NCI-H446 (cell line): ENCODE results near the gene SYT6.

ENCODE experiments used
- DNase-seq, 2 experiments: peaks; one replicate each; lab custom pipeline; 2025; lab: John Stamatoyannopoulos, UW

Gene SYT6, protein sequence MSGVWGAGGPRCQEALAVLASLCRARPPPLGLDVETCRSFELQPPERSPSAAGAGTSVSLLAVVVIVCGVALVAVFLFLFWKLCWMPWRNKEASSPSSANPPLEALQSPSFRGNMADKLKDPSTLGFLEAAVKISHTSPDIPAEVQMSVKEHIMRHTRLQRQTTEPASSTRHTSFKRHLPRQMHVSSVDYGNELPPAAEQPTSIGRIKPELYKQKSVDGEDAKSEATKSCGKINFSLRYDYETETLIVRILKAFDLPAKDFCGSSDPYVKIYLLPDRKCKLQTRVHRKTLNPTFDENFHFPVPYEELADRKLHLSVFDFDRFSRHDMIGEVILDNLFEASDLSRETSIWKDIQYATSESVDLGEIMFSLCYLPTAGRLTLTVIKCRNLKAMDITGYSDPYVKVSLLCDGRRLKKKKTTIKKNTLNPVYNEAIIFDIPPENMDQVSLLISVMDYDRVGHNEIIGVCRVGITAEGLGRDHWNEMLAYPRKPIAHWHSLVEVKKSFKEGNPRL

DNA sequence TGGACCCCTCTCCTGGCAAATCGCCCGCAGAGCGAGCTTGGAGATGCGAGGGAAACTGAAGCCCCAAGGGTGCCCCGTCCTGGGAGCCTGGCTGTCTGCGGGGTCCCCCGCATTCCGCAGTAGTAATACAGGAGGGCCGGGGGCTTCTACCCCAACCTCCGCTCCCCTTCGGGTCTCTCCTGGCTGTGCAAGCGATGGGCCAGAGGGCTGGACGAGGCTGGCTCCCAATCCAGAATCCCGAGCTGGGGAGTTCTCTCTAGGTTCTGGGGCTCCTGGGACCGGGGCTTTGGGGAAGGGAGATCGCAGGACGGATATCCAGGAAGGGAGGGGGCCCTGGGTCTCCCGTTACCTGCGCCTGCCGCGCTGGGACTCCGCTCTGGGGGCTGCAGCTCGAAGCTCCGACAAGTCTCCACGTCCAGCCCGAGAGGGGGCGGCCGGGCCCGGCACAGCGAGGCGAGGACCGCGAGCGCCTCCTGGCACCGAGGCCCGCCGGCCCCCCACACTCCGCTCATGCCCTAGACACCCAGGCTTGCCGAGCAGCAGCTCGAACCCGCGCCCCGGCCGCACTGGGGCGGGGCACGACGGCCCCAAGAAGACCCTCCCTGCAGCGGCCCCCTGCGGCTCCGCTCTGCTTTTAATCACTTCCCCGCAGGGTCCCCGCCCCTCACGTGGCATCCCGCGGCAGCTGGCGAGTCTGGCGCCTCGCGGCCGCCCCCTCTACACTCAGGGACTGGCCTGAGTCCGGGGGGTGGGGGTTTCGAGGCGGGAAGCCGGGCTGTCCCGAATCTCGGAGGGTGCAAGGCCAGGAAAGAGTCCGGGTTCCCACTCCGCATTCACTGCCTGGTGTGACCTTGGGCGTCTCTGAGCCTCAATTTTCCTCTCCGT lies at the start of gene SYT6:
Gene SYT6, minus strand, starts transcription at position 609 of the 885 bp plus-strand sequence. Its CDS starts 97 bp downstream, at position 512.
- no peak for DNase-seq

- DNase-seq: no peak
Measured at GRCh38 chr1:114201486-114201885, 47.8 kb upstream of the SYT6 start.

GRCh38 chr1:114199017-114199594 lies 45.4 kb upstream of the SYT6 start:
- DNase-seq: no peak

DNA sequence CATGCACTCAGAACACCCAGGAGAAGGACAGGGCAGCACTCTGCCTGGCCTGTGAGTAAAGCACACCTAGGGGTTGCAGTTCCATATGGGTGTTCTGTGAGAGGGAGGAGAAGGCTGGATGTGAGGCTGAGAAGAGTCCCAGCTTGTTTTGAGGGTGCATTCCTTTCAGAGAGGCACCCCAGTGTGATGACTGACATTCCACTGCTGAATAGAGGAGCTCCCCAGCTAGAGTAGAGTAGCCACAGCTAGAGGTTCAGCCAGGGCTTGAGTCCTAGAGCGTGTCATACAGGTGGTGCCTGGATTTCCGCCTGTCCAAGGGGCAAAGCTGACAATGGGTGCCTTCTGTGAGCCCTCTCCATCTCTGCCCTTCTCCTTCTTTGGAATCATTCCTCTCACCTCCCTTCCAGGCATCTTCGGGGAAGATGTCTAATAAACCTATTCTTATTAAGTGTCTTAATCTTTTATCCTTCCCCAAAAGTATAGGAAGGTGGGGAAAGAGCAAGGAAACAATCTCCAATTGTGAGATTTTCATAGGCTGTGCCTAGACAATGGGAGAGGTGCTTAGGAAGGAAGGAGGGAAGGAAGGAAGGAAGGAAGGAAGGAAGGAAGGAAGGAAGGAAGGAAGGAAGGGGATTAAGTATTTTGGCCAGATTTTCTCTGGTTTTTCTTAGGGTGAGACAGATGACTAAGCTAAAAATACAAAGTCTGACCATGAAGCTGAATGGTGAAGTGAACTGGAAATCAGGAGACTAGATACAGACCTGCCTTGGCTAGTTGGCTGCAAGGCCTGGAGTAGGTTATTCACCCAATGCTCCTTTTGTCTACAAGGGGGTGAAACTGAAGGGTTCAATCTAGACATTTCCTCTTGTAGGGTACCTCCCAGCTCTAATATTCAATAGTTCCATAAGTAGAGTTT lies 43.6 kb upstream of the SYT6 start:
- no peak for DNase-seq

GRCh38 chr1:114195819-114196218 lies 42.1 kb upstream of the SYT6 start:
- DNase-seq: no peak

DNA sequence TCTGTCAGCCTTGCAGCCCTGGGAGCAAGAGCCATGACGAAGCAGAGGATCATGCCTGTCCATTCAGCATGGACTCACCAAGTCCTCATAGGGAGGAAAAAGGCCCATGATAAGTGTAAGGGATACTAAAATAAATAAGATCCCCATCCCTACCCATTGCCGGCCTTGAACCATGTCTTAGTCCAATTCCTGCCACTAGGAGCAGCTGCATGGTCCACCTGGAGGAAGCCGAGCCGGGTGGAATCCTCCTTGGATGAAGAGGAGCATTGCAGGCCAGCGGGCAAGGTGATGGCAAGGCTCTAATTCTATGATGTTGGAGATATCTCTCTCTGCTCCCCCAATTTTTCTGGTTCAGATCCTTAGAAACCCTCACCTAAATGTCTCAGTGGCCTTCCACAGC lies 38.7 kb upstream of the SYT6 start:
- DNase-seq: no peak

DNA sequence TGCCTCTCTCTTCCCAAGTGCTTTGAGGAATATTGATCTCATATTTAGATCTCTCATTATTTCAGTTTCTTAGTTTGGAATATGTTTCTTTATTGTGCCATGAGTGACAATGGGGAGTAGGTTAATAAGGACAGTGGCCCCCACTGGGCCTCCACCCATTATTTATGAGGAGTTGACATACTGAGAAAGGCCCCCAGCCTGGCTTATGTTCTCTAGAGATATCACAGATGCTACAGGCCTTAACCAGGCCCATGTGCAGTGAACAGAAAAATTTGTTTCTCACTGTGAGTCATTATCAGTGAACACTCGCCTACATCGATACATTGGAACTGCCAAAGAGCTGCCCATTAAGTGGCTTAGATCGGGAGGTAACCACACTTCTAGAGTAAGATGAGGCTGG lies 35.7 kb upstream of the SYT6 start:
- no peak for DNase-seq

DNA sequence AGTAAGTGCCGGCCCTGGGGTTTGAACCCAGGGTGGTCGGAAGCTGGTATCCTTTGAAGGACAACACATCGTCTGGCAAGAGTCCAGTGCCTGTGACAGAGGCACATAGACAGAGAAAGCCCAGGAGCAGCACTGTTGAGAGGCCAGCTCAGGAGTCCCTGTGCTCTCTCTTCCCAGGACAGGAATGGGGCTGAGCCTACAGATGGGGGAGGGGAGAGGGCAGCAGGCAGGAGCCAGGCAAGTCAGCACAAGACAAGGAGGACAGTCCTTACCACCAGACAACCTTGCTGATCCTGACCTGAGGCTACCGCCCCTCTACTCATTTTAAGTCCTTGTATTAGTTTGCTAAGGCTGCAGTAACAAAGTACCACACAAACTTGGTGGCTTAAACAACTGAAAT lies 27.7 kb upstream of the SYT6 start:
- no peak for DNase-seq

GRCh38 chr1:114180742-114181141 lies 27.1 kb upstream of the SYT6 start:
- no peak for DNase-seq

- peak in 1 of 2 experiments; percentile 68 for DNase-seq
Measured at GRCh38 chr1:114178936-114179335, 25.3 kb upstream of the SYT6 start.

DNA sequence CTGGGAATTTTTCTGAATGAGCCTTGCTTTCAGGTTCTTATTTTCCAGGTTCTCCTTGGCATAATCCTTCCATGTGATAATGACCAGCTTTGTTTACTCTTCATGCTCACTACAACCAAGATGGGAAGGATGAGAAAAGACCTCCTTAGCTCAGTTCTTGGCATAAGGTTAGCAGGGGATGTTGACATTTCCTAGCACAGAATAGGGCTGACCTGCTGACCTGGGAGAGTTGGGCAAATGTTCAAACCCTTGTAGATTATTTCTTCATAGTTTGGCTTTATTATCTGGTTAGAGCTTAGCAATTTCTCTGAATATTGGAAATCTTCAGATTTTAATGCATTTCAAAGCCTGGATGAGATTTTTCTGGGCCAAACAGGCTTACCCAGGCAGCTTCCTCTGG lies 23.6 kb upstream of the SYT6 start:
- no peak for DNase-seq

DNA sequence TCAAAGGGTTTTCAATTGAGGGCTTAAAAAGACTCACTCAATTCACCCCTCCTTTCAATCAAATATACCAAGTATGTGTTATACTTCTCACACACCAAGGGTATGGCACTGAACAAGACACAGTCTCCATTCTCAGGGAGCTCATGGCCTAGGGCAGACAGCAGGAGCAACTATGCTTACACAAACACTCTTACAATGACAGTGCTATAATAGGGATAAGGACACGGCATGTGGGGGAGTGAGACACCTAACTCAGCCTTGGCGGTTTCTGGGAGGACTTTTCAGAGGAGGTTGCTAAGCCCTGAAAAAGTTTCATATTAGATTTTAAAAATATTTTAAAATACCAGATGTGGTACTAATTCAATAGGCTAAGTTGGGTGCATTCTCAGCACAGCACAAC lies 22.7 kb upstream of the SYT6 start:
- DNase-seq: no peak

DNA sequence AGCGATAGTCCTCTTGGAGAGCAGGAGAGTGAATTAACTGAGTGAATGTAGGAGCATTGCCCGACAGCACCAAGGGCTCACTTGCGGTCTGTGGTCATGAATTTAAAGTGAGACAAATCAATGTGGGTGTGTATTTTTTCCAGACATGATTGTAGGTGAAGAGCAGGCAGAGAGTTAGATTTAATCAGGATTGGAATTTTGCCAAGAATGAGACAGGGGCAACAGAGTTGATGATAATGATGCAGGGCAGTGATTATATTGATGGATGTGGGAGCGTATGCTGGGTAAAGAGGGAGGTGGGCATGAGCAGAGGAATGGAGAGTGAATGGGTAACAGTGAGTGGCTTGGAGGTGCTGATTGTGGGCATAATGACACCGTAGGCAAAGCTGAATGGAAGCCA lies 20.0 kb upstream of the SYT6 start:
- DNase-seq: no peak

GRCh38 chr1:114169509-114169908 lies 15.8 kb upstream of the SYT6 start:
- no peak for DNase-seq

- DNase-seq: no peak
Measured at GRCh38 chr1:114167226-114167625, 13.6 kb upstream of the SYT6 start.

DNA sequence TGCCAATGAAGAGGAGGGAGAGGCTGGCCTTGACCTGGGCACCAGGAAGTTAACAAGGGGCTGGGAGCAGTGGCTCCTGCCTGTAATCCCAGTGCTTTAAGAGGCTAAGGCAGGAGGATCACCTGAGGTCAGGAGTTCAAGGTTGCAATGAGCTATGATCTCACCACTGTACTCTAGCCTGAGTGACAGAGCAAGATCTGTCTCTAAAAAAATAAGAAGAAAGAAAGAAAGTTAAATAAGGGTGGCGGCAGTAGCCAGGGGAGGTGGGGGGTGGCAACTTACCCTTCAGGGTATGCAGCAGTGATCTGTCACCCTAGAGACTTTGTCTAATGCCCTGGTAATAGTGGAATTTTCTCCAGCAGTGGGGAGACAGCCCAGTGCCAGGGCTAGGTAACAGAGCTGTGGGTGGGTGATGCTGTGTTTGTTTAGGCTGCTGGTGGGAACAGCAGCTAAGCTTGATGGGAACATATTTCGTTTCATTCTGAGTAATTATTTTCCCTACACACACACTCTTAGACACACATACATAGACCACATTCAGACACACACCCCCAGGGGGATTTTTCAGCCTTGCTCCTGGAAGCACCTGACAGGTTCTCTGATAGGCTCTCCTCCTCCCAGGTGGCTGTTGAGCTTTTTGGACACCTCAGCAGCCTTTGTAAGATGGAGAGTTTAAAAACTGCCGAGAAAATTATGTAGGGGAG lies 11.3 kb upstream of the SYT6 start:
- DNase-seq: no peak

- DNase-seq: no peak
Measured at GRCh38 chr1:114159941-114160340, 6.3 kb upstream of the SYT6 start.

- DNase-seq: no peak
Measured at GRCh38 chr1:114157275-114157660, 3.6 kb upstream of the SYT6 start.

GRCh38 chr1:114156538-114157274 lies 3.0 kb upstream of the SYT6 start:
- DNase-seq: no peak

DNA sequence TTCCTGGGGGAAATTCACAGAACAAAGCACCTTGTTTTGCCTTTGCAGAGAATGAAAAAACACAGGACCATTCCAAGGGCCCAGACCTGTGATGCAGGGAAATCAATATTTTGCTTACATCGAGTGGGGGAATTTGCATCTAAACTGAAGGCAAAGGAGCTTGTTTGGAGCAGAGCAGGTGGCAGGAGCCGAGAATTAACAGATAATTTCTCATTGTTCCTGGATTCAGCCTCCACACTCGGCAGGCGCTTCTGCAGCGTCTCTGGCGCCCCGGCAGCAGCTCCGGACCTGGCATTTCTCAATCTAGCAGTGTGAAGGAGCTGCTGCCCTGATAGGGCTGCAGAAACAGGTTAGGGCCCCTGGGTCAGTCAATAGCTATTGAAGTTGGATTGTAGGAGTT lies 2.0 kb upstream of the SYT6 start:
- DNase-seq: no peak
